Neuron (in vitro differentiated cells): ENCODE data around the gene CDH12.

Experiments used
- H2AFZ ChIP-seq: one replicate; pipeline ENCODE4 v1.6.1; 2013; ENCODE audit warnings: low read depth, mild to moderate bottlenecking, inconsistent platforms, low read length, moderate library complexity
- H3K27me3 ChIP-seq: one replicate; pipeline ENCODE4 v1.6.1; 2013; ENCODE audit warnings: low read length; ENCODE audit not compliant: insufficient read depth
- H3K36me3 ChIP-seq: one replicate; pipeline ENCODE4 v1.6.1; 2013; ENCODE audit warnings: low read length; ENCODE audit not compliant: insufficient read depth
- H3K4me1 ChIP-seq: one replicate; pipeline ENCODE4 v1.6.1; 2013; ENCODE audit warnings: low read length; ENCODE audit not compliant: insufficient read depth
- H3K4me3 ChIP-seq: 2 replicates; pipeline ENCODE4 v1.5.1; 2013; ENCODE audit warnings: mild to moderate bottlenecking, low read length, moderate library complexity
- H3K9me3 ChIP-seq: one replicate; pipeline ENCODE4 v1.6.1; 2013; ENCODE audit warnings: low read length

Gene CDH12

DNA sequence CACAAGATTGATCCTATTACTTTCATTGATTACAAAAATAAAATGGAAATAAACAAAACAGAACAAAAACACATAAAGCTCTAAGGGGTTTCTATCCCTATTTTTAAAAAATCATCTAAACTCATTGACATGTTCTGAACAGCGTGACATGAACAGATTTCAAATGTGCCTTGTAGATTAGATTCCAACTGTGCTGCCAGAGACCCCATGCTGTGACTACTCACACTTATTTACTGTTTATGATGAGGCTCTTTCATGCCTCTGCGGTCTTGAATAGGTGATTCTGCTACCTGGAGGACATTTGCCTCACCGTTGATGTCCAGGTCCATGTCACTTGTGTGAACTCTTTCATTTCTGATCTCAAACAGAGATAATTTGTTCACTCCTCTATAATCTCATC, 990.2 kb downstream of the CDH12 start:
- Histone ChIP-seq H3K4me3 (no peak overlapping the region), H3K4me1 (no peaks in the 10 kb centered on the region), H2AFZ (no peak overlapping the region), H3K9me3 (no peaks in the 10 kb centered on the region), H3K27me3 (no peaks in the 10 kb centered on the region), H3K36me3 (no peaks in the 10 kb centered on the region)

DNA sequence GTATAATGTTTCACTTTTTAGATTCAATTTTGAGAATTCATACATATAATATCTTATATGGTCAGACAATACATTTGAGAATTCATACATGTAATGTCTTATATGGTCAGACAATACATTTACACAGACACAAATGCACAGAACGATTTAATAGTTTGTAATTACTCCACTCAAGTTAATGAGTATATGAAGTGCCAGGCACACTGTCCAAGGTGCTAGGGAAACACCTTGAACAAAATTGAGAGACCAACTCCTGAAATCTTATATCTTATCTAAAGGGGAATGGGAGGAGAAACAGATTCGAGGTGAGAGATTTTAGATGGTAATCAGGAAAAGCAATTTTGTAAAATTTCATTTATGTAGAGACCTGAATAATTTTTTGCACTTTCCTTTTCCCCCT, 994.7 kb downstream of the CDH12 start:
- H3K9me3 ChIP-seq = no peaks in the 10 kb centered on the region

GRCh38 chr5:21856987-21857386, 996.2 kb downstream of the CDH12 start:
- Histone ChIP-seq H3K27me3 (no peaks in the 10 kb centered on the region), H3K4me3 (no peak overlapping the region)

More for the DNA sequence above, 994.7 kb downstream of the CDH12 start:
- Histone ChIP-seq H2AFZ (no peak overlapping the region), H3K27me3 (no peaks in the 10 kb centered on the region), H3K4me1 (no peaks in the 10 kb centered on the region), H3K4me3 (no peak overlapping the region), H3K36me3 (no peaks in the 10 kb centered on the region)

DNA sequence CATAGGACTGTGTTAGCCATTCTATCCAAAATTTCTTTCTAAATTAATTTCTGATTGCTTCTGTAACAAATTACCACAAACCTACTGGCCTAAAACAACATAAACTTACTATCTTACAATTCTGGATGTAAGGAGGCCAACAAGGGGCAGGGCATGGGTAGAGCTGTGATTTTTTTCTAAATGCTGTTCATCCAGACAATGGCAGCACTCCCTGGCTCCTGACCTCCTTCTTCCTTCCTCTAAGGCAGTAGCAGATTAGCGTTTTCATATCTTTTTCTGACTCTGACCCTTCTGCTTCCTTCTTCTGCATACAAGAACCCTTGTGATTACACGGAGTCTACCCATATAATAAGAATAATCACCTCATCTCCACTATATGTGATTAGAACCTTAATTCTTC, 1005.8 kb downstream of the CDH12 start:
- no peak overlapping the region for H3K4me3 ChIP-seq
- H3K27me3 ChIP-seq = no peaks in the 10 kb centered on the region
- no peak overlapping the region for H2AFZ ChIP-seq
- no peaks in the 10 kb centered on the region for H3K36me3 ChIP-seq
- no peaks in the 10 kb centered on the region for H3K9me3 ChIP-seq
- no peaks in the 10 kb centered on the region for H3K4me1 ChIP-seq

More at GRCh38 chr5:21856987-21857386, 996.2 kb downstream of the CDH12 start:
- Histone ChIP-seq H3K4me1 (no peaks in the 10 kb centered on the region), H2AFZ (no peak overlapping the region), H3K36me3 (no peaks in the 10 kb centered on the region), H3K9me3 (no peaks in the 10 kb centered on the region)

- no peaks in the 10 kb centered on the region for H3K27me3 ChIP-seq
- H3K9me3 ChIP-seq = no peaks in the 10 kb centered on the region
- no peak overlapping the region for H3K4me3 ChIP-seq
- H3K4me1 ChIP-seq = no peaks in the 10 kb centered on the region
- H2AFZ ChIP-seq = no peak overlapping the region
- no peaks in the 10 kb centered on the region for H3K36me3 ChIP-seq
These were observed 1008.2 kb downstream of the CDH12 start for GRCh38 chr5:21844960-21845359.

DNA sequence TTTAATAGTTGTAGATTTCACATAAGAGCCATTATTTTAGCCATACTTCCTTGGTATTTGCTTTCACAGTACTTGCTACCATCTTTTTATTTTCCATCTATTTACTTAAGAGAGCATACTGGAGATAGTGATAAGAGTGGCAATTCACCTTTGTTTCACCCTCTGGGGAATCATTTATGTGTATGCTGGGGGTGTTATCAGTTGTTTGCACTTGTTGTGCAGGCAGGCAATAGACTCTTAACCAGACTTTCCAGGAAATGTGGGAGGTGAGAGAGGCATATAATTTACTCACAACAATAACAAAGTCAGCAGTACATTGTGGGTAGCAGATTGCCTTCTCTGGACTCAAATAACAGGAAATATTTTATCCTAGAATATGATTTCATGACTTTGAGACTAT, 1018.3 kb downstream of the CDH12 start:
- Histone ChIP-seq H3K9me3 (no peaks in the 10 kb centered on the region), H3K4me1 (no peaks in the 10 kb centered on the region), H2AFZ (no peak overlapping the region), H3K36me3 (no peaks in the 10 kb centered on the region), H3K4me3 (no peak overlapping the region), H3K27me3 (no peaks in the 10 kb centered on the region)

DNA sequence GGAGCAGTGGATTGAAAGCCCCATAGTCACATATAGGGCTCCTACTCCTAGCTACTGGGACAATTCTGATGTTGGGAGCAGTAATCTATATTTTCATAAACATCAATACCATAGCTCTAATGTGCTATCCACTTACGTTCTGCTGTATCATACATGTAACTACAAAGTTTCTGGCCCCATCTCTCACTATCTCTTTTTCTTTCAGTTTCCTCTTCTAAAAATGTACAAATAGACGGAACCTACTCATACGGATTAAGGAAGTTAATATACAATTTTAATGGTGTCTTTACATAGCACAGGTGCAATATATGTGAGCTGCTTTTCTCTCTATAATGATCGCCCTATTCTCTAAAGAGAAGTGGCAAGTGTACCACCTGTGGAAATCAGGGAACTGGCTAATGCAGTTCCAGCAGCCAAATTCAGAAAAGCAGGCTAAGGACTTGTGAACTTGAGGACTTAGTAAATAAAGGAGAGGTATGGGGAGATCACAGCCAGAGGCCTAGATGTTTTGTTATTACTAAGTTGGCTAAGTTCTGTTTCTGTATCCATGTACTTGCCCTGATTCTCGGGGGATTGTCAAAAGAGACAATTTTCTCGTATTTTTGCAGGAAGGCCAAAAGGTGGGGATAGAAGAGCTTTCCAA, 1021.9 kb downstream of the CDH12 start:
- no peaks in the 10 kb centered on the region for H3K9me3 ChIP-seq
- no peak overlapping the region for H3K4me3 ChIP-seq
- H3K36me3 ChIP-seq = no peaks in the 10 kb centered on the region
- no peaks in the 10 kb centered on the region for H3K4me1 ChIP-seq
- H3K27me3 ChIP-seq = no peaks in the 10 kb centered on the region
- no peak overlapping the region for H2AFZ ChIP-seq

DNA sequence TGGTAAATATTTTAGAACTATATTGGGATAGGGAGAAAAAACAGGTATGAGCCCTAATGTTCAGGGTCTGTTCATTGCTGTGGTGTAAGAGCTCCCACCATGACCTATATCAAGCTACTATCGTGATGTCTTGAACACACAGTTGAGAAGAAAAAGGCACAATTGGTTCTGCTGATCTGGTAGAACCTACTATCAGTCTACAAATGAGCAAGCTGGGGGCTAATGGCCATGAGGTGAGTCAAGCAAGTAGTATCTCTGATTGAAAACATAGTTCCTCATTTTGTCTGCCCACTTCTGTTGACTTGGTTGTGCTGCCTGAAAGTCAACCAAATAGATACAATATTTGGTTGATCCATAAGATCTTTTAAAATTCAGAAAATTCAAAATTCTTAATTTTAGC, 1026.3 kb downstream of the CDH12 start:
- Histone ChIP-seq H3K27me3 (no peaks in the 10 kb centered on the region), H3K4me3 (no peak overlapping the region), H3K36me3 (no peaks in the 10 kb centered on the region), H2AFZ (no peak overlapping the region), H3K4me1 (no peaks in the 10 kb centered on the region), H3K9me3 (no peaks in the 10 kb centered on the region)

DNA sequence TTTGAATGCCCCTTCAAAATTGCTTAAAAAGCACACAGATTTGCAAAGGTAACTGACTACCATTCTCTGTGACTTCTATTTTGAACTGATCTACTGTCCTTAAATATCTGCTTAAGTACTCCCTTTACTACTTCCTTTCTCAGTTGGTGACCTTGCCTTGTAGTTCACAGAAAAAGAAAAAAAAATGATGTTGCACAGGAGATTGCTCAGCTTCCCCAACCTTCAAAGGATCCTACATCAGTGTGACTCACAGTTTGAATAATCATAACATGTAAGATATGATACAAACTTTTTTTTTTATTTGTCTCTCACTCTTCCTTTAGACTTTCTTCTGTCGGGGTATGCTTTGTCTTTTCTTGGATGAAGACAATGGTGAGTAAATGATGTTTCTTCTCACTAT, 1029.6 kb downstream of the CDH12 start:
- no peaks in the 10 kb centered on the region for H3K27me3 ChIP-seq
- no peaks in the 10 kb centered on the region for H3K36me3 ChIP-seq
- no peaks in the 10 kb centered on the region for H3K4me1 ChIP-seq
- no peaks in the 10 kb centered on the region for H3K9me3 ChIP-seq
- H3K4me3 ChIP-seq = no peak overlapping the region
- H2AFZ ChIP-seq = no peak overlapping the region

DNA sequence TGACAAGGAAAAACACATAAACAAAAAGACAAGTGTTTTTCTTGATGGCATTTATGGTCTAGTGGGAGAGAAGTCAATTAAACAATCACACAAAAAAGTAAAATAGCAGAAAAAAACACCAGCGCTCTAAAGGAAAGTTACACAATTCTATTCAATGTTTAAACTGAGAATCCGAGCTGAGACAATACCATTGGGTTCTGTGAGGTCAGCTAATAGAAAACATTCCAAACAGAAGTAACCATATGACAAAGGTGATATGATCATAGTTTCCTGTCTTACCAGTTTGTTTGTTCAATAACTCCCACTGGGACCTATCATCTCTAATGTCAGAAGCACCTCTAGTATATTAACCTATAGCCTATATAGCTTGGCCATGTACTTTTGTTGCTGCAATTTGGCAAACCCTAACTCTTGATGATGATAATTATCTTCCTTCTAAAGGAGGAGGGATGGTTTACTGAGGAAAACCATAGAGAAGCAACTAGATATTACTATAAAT, 1030.0 kb downstream of the CDH12 start:
- no peaks in the 10 kb centered on the region for H3K27me3 ChIP-seq
- H3K4me3 ChIP-seq = no peak overlapping the region
- no peaks in the 10 kb centered on the region for H3K4me1 ChIP-seq
- H2AFZ ChIP-seq = no peak overlapping the region
- no peaks in the 10 kb centered on the region for H3K36me3 ChIP-seq
- no peaks in the 10 kb centered on the region for H3K9me3 ChIP-seq

- Histone ChIP-seq H3K9me3 (no peaks in the 10 kb centered on the region), H3K36me3 (no peaks in the 10 kb centered on the region), H2AFZ (no peak overlapping the region), H3K27me3 (no peaks in the 10 kb centered on the region), H3K4me3 (no peak overlapping the region), H3K4me1 (no peaks in the 10 kb centered on the region)
These were observed 1032.6 kb downstream of the CDH12 start for GRCh38 chr5:21820527-21820926.

DNA sequence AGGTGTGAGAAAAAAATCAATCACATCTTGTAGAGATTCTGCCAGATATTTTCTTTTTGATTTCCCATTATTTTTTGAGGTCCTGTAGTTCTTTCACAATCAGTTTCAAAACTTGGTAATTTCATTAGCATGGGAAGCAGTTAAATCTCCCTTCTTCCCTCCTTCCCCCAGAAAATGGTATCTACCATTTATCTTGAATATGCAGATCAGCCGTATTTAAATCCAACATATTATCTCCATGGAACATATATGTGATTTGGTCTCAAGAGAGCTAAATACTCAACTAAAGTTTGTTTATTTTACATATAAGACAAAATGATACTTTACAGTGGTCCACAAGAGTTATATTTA, 1034.8 kb downstream of the CDH12 start:
- Histone ChIP-seq H3K36me3 (no peaks in the 10 kb centered on the region), H3K4me3 (no peak overlapping the region), H3K9me3 (no peaks in the 10 kb centered on the region), H3K4me1 (no peaks in the 10 kb centered on the region), H3K27me3 (no peaks in the 10 kb centered on the region), H2AFZ (no peak overlapping the region)

DNA sequence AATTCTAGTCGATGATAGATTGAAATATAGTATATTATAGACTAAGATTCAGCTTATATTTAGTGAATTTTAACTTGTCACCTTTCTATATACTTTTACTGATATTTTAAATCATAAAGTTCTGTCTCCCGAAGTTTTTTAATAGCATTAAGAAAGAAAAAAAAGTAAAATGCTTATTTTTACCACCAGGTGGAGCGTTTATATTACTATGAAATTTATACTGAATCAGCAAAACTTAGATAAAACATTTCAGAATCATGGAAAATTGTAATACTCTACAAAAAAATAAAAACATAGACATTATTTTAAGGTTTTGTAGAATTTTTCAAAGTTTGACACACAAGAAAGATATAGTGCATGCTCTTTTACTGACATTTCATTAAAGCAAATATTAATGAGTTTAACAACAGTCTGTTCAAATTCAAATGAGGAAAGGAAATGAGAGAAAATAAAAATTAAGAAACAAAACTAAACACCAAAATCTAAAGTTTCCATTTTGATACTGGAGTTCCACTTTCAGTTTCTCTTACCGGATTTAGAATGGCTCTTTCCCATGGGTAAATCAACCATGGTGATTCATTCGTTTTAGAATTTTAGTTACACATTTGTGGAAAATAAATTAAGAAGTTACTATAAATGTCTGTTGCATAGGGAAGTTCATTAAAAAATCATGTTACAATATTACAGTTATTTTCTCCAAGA, 1035.3 kb downstream of the CDH12 start:
- H3K4me1 ChIP-seq = no peaks in the 10 kb centered on the region
- no peaks in the 10 kb centered on the region for H3K27me3 ChIP-seq
- H3K36me3 ChIP-seq = no peaks in the 10 kb centered on the region
- no peak overlapping the region for H2AFZ ChIP-seq
- H3K4me3 ChIP-seq = no peak overlapping the region
- H3K9me3 ChIP-seq = no peaks in the 10 kb centered on the region
